IPS-18a (cell line): ENCODE results near the gene F5.

Experiments used
- H3K27ac ChIP-seq: one replicate; pipeline ENCODE4 v1.5.1; 2013; ENCODE audit warnings: low read length
- H3K27me3 ChIP-seq: one replicate; pipeline ENCODE4 v1.6.1; 2013; ENCODE audit warnings: mild to moderate bottlenecking, low read length; ENCODE audit not compliant: control insufficient read depth, insufficient read depth
- H3K36me3 ChIP-seq: one replicate; pipeline ENCODE4 v1.6.1; 2013; ENCODE audit warnings: low read depth, low read length; ENCODE audit not compliant: control insufficient read depth
- H3K4me1 ChIP-seq: one replicate; pipeline ENCODE4 v1.6.1; 2013; ENCODE audit warnings: low read depth, low read length; ENCODE audit not compliant: control insufficient read depth
- H3K4me3 ChIP-seq: one replicate; pipeline ENCODE4 v1.5.1; 2013; ENCODE audit warnings: low read length
- H3K9ac ChIP-seq: one replicate; pipeline ENCODE4 v1.6.1; 2013; ENCODE audit warnings: mild to moderate bottlenecking, low read length, moderate library complexity
- H3K9me3 ChIP-seq: one replicate; pipeline ENCODE4 v1.6.1; 2013; ENCODE audit warnings: low read depth, low read length; ENCODE audit not compliant: control insufficient read depth

The F5 gene

GRCh38 chr1:169585181-169585580, 1.1 kb downstream of the F5 start:
- Histone ChIP-seq H3K4me1 (no peaks in the 10 kb centered on the region), H3K27me3 (peaks cover 4% of the 10 kb centered on the region), H3K9ac (no peak overlapping the region), H3K27ac (no peak overlapping the region), H3K4me3 (no peak overlapping the region), H3K9me3 (no peaks in the 10 kb centered on the region), H3K36me3 (no peaks in the 10 kb centered on the region)

GRCh38 chr1:169584483-169585144, 1.7 kb downstream of the F5 start:
- H3K36me3 ChIP-seq = no peaks in the 10 kb centered on the region
- no peak overlapping the region for H3K4me3 ChIP-seq
- H3K9ac ChIP-seq = no peak overlapping the region
- no peak overlapping the region for H3K27ac ChIP-seq
- no peaks in the 10 kb centered on the region for H3K9me3 ChIP-seq
- no peaks in the 10 kb centered on the region for H3K4me1 ChIP-seq
- peaks cover 4% of the 10 kb centered on the region for H3K27me3 ChIP-seq

- no peaks in the 10 kb centered on the region for H3K27me3 ChIP-seq
- no peaks in the 10 kb centered on the region for H3K9me3 ChIP-seq
- H3K4me3 ChIP-seq = no peak overlapping the region
- no peaks in the 10 kb centered on the region for H3K36me3 ChIP-seq
- H3K4me1 ChIP-seq = no peaks in the 10 kb centered on the region
- H3K27ac ChIP-seq = no peak overlapping the region
- H3K9ac ChIP-seq = no peak overlapping the region
Observed at GRCh38 chr1:169577981-169578738, 8.1 kb downstream of the F5 start.

GRCh38 chr1:169576935-169577331, 9.3 kb downstream of the F5 start:
- Histone ChIP-seq H3K4me3 (no peak overlapping the region), H3K9me3 (no peaks in the 10 kb centered on the region), H3K36me3 (no peaks in the 10 kb centered on the region), H3K27ac (no peak overlapping the region), H3K4me1 (no peaks in the 10 kb centered on the region), H3K9ac (no peak overlapping the region), H3K27me3 (no peaks in the 10 kb centered on the region)

GRCh38 chr1:169576241-169576934, 9.9 kb downstream of the F5 start:
- Histone ChIP-seq H3K4me3 (no peak overlapping the region), H3K27ac (no peak overlapping the region), H3K4me1 (no peaks in the 10 kb centered on the region)

GRCh38 chr1:169574336-169574735, 11.9 kb downstream of the F5 start:
- no peaks in the 10 kb centered on the region for H3K36me3 ChIP-seq
- H3K27ac ChIP-seq = no peak overlapping the region
- no peaks in the 10 kb centered on the region for H3K9me3 ChIP-seq
- no peaks in the 10 kb centered on the region for H3K27me3 ChIP-seq
- H3K4me1 ChIP-seq = no peaks in the 10 kb centered on the region
- H3K4me3 ChIP-seq = no peak overlapping the region
- H3K9ac ChIP-seq = no peak overlapping the region

More at GRCh38 chr1:169576241-169576934, 9.9 kb downstream of the F5 start:
- Histone ChIP-seq H3K27me3 (no peaks in the 10 kb centered on the region), H3K9me3 (no peaks in the 10 kb centered on the region), H3K9ac (no peak overlapping the region), H3K36me3 (no peaks in the 10 kb centered on the region)

- H3K9me3 ChIP-seq = no peaks in the 10 kb centered on the region
- no peak overlapping the region for H3K27ac ChIP-seq
- H3K27me3 ChIP-seq = no peaks in the 10 kb centered on the region
- H3K36me3 ChIP-seq = no peaks in the 10 kb centered on the region
- no peaks in the 10 kb centered on the region for H3K4me1 ChIP-seq
- no peak overlapping the region for H3K9ac ChIP-seq
- no peak overlapping the region for H3K4me3 ChIP-seq
Observed at GRCh38 chr1:169572187-169572586, 14.1 kb downstream of the F5 start.

GRCh38 chr1:169571450-169571849, 14.8 kb downstream of the F5 start:
- no peak overlapping the region for H3K27ac ChIP-seq
- H3K4me3 ChIP-seq = no peak overlapping the region
- no peaks in the 10 kb centered on the region for H3K9me3 ChIP-seq
- no peak overlapping the region for H3K9ac ChIP-seq
- H3K27me3 ChIP-seq = no peaks in the 10 kb centered on the region
- H3K36me3 ChIP-seq = no peaks in the 10 kb centered on the region
- no peaks in the 10 kb centered on the region for H3K4me1 ChIP-seq

GRCh38 chr1:169570172-169570574, 16.1 kb downstream of the F5 start:
- H3K4me3 ChIP-seq = no peak overlapping the region
- H3K9ac ChIP-seq = no peak overlapping the region
- no peaks in the 10 kb centered on the region for H3K27me3 ChIP-seq
- H3K9me3 ChIP-seq = no peaks in the 10 kb centered on the region
- no peak overlapping the region for H3K27ac ChIP-seq
- no peaks in the 10 kb centered on the region for H3K4me1 ChIP-seq
- no peaks in the 10 kb centered on the region for H3K36me3 ChIP-seq

- no peaks in the 10 kb centered on the region for H3K27me3 ChIP-seq
- H3K4me3 ChIP-seq = no peak overlapping the region
- H3K36me3 ChIP-seq = no peaks in the 10 kb centered on the region
- no peaks in the 10 kb centered on the region for H3K4me1 ChIP-seq
- no peak overlapping the region for H3K27ac ChIP-seq
- H3K9ac ChIP-seq = no peak overlapping the region
- H3K9me3 ChIP-seq = no peaks in the 10 kb centered on the region
Observed at GRCh38 chr1:169568497-169568896, 17.8 kb downstream of the F5 start.

GRCh38 chr1:169565335-169566271, 20.7 kb downstream of the F5 start:
- H3K9me3 ChIP-seq = no peaks in the 10 kb centered on the region
- no peak overlapping the region for H3K27ac ChIP-seq
- no peaks in the 10 kb centered on the region for H3K4me1 ChIP-seq
- no peaks in the 10 kb centered on the region for H3K27me3 ChIP-seq
- no peak overlapping the region for H3K9ac ChIP-seq
- H3K36me3 ChIP-seq = no peaks in the 10 kb centered on the region
- no peak overlapping the region for H3K4me3 ChIP-seq
